Panc1 (cell line): ENCODE results near the gene ISG20L2. TPM values are rescaled to one million over a fixed set of nuclear protein-coding genes. Genes with fewer than 3 reads are reported as not detected.
A peak's percentile ranks its signal among the peaks of the same experiment; 100 is the strongest.

Source experiments
- ATAC-seq: fragments of 200-7000 bp; cut with Tn5 transposase; 2 replicates; pipeline ENCODE4 v1.9.1; 2020; ENCODE audit warnings: mild to moderate bottlenecking, moderate library complexity
- Bru-seq: library from RNA; stranded (reverse); fragments of 400-500 nt; gene quantifications from one replicate; lab custom pipeline; 2021; lab: Mats Ljungman, UMichigan
- BruChase-seq, 2 experiments: library from RNA; stranded (reverse); fragments of 400-500 nt; gene quantifications; one replicate each; lab custom pipeline; 2021; lab: Mats Ljungman, UMichigan
- BruUV-seq: library from RNA; stranded (reverse); fragments of 400-500 nt; replicated peaks from 2 replicates; lab custom pipeline; 2021; lab: Mats Ljungman, UMichigan
- CTCF ChIA-PET: fragments of 300-600 bp; sonication (Branson Sonifier 250); formaldehyde crosslinking; loops from one replicate; lab custom pipeline; 2022; ENCODE audit warnings: antibody characterized with exemption; lab: Charles Lee
- POLR2A ChIA-PET: fragments of 300-600 bp; sonication (Branson Sonifier 250); formaldehyde crosslinking; loops from one replicate; lab custom pipeline; 2022; ENCODE audit warnings: antibody characterized with exemption; lab: Charles Lee
- DNase-seq: peaks from one replicate; pipeline ENCODE4 v3.0.0-alpha.2; 2010; ENCODE audit warnings: low read depth, low spot score
- H3K27ac ChIP-seq: 2 replicates; pipeline ENCODE4 v1.5.1; 2011; ENCODE audit warnings: mild to moderate bottlenecking, low read length, inconsistent platforms
- H3K27me3 ChIP-seq: fragments of 200-500 bp; sonication (Bioruptor generic); 2 replicates; pipeline ENCODE4 v1.6.0; 2014; ENCODE audit warnings: low read length, inconsistent platforms; ENCODE audit not compliant: control insufficient read depth, insufficient read depth
- H3K36me3 ChIP-seq: fragments of 200-500 bp; sonication (Bioruptor generic); 2 replicates; pipeline ENCODE4 v1.5.1; 2014; ENCODE audit warnings: inconsistent platforms, mild to moderate bottlenecking, low read length, moderate library complexity; ENCODE audit not compliant: control insufficient read depth, insufficient read depth
- H3K4me1 ChIP-seq: 2 replicates; pipeline ENCODE4 v1.5.1; 2011; ENCODE audit warnings: inconsistent platforms, mild to moderate bottlenecking, low read length, moderate library complexity; ENCODE audit not compliant: control insufficient read depth, insufficient read depth
- H3K4me3 ChIP-seq, 2 experiments: 2 replicates each; pipeline ENCODE4 v1.5.1; 2011 to 2012; ENCODE audit warnings: low read depth in 2 of 2, low read length in 2 of 2, mild to moderate bottlenecking in 2 of 2, inconsistent platforms in 1 of 2, moderate library complexity in 1 of 2
- H3K9me3 ChIP-seq: fragments of 200-500 bp; sonication (Bioruptor generic); 2 replicates; pipeline ENCODE4 v1.5.1; 2014; ENCODE audit warnings: low read depth, mild to moderate bottlenecking, inconsistent platforms, low read length, moderate library complexity; ENCODE audit not compliant: control insufficient read depth, insufficient read depth
- POLR2AphosphoS5 ChIP-seq: IDR thresholded peaks from 2 replicates; pipeline ENCODE4 v1.6.1; 2012; ENCODE audit warnings: mild to moderate bottlenecking, low read depth, low read length, moderate library complexity
- SIN3A ChIP-seq: IDR thresholded peaks from 2 replicates; pipeline ENCODE4 v1.6.1; 2012; ENCODE audit warnings: low read depth, mild to moderate bottlenecking, low read length, moderate library complexity, borderline replicate concordance; ENCODE audit not compliant: insufficient read depth
- TCF7L2 ChIP-seq: IDR thresholded peaks from 2 replicates; pipeline ENCODE4 v1.6.1; 2011; ENCODE audit warnings: mild to moderate bottlenecking, low read depth, low read length, inconsistent platforms
- in situ Hi-C: cut with HindIII; loops from 2 replicates; pipeline ENCODE4 v1.10.0; 2016; ENCODE audit warnings: low sequenced_read_pairs, low pct_unique_long_range_greater_than_20kb
- intact Hi-C: fragments of 100-400 bp; cut with micrococcal nuclease; formaldehyde crosslinking; loops from one replicate; pipeline ENCODE4 v1.10.0; 2022; ENCODE audit not compliant: unreplicated experiment
- long read RNA-seq: library from polyadenylated mRNA; unstranded; transcript quantifications from one replicate; pipeline ENCODE4 v2.0.0, GENCODE V29; 2021; ENCODE audit not compliant: unreplicated experiment
- polyA plus RNA-seq: library from polyadenylated mRNA; unstranded; fragments of >200 nt; gene quantifications from one replicate; pipeline ENCODE4 v1.2.1, GENCODE V29; 2012; ENCODE audit warnings: missing spikeins; ENCODE audit not compliant: insufficient read length
- total RNA-seq: library from RNA; stranded (reverse); gene quantifications from one replicate; pipeline ENCODE4 v1.2.1, GENCODE V29; 2021; ENCODE audit not compliant: unreplicated experiment
- TF ChIP-seq, protein P1 (sequence below), 2 experiments: IDR thresholded peaks; 2 replicates each; pipeline ENCODE4 v1.6.1; 2011 to 2012; ENCODE audit warnings: low read depth in 2 of 2, control low read depth in 1 of 2, low read length in 1 of 2, mild to moderate bottlenecking in 1 of 2, moderate library complexity in 1 of 2; ENCODE audit not compliant: insufficient read depth in 1 of 2
- TF ChIP-seq, protein P2 (sequence below): fragments of 450-650 bp; IDR thresholded peaks from 2 replicates; pipeline ENCODE4 v1.5.1; 2017; ENCODE audit warnings: mild to moderate bottlenecking

Gene ISG20L2, protein sequence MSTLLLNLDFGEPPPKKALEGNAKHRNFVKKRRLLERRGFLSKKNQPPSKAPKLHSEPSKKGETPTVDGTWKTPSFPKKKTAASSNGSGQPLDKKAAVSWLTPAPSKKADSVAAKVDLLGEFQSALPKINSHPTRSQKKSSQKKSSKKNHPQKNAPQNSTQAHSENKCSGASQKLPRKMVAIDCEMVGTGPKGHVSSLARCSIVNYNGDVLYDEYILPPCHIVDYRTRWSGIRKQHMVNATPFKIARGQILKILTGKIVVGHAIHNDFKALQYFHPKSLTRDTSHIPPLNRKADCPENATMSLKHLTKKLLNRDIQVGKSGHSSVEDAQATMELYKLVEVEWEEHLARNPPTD
- total RNA-seq (40.6 TPM), Bru-seq, nascent RNA (percentile 91 among the genes with signal in this experiment), BruChase-seq, experiment 1, labeled RNA remaining after a 2-hour chase (percentile 97 among the genes with signal in this experiment), BruChase-seq, experiment 2, labeled RNA remaining after a 6-hour chase (percentile 92 among the genes with signal in this experiment)
- polyA plus RNA-seq: 26.9 TPM
- long read RNA-seq, transcript ISG20L2-202 (4 exons, 2,310 nt): minor isoform, 10 of 71 reads
- long read RNA-seq, transcript ISG20L2-201 (3 exons, 3,303 nt): major isoform, 26 of 71 reads
- long read RNA-seq, partial matches to known transcripts: 8 of 71 reads
- long read RNA-seq, other reads (novel, unspliced or antisense): 25 of 71 reads

DNA sequence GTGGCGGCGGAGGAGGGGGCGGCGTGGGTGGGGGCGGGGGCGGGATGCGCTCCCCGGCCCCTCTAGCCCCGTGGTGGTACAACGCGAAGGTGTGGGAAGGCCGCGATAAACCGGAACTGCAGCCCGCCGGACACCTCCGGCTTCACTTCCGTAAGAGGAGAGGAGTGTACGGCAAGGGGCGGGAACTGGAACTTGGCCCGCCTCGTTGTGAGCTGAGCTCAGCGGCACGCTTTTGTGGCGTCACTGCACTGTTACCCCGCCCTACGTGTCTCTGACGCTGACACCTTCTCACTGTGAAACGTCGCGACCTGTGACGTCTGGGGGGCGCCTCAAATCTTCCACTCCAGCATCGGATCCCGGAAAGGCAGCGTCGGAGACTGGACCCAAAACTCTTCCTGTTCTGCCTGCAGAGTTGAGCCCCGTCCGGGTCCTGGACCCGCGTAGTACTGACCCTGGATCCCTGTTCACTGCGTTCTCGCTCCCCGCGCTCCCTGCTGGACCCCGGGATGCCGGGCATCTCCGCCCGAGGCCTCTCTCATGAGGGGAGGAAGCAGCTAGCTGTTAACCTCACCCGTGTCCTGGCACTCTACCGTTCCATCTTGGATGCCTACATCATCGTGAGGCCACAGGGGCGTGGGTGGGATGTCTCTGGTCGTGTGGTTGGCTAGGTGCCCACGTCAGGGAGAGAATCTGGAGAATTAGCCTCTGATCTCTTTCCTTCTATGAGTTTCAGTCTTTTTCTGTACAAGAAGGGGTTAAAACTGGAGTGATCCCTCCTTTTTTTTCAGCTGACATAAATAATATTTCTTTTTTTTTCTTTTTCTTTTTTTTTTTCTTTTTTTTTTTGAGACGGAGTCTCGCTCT lies at the start of gene ISG20L2:
Gene ISG20L2 (minus strand): TSS at position 168 of the 864 bp plus-strand sequence. CDS start 1,114 bp downstream, outside the sequence.
- peak within 1 kb of the TSS; percentile 97 for H3K27ac ChIP-seq
- ChIA-PET CTCF (interaction anchor here (0.6 to 1.6 kb wide), 5 partner anchors 18 to 131 kb away, joined by 3 to 8 read pairs (median 4); partner anchors contain the start of gene INSRR), POLR2A (interaction anchor here (0.7 to 1.9 kb wide), 8 partner anchors 12 to 156 kb away, joined by 3 to 6 read pairs (median 4); partner anchors contain the start of gene MRPL24)
- no peaks in the 10 kb centered on the region for H3K27me3 ChIP-seq
- H3K36me3 ChIP-seq: peaks cover 5% of the 10 kb centered on the region
- H3K4me1 ChIP-seq: peaks cover 24% of the 10 kb centered on the region
- intact Hi-C loops: no loop called here
- ATAC-seq (peak; percentile 94), DNase-seq (peak; percentile 91)
- no peaks in the 10 kb centered on the region for H3K9me3 ChIP-seq
- in situ Hi-C loops: no loop called here
- TF ChIP-seq TCF7L2 (peak; percentile 64; the same call in 1 of the 2 replicates), POLR2AphosphoS5 (peak; percentile 92), SIN3A (no peak)
- TF ChIP-seq, protein P1, sequence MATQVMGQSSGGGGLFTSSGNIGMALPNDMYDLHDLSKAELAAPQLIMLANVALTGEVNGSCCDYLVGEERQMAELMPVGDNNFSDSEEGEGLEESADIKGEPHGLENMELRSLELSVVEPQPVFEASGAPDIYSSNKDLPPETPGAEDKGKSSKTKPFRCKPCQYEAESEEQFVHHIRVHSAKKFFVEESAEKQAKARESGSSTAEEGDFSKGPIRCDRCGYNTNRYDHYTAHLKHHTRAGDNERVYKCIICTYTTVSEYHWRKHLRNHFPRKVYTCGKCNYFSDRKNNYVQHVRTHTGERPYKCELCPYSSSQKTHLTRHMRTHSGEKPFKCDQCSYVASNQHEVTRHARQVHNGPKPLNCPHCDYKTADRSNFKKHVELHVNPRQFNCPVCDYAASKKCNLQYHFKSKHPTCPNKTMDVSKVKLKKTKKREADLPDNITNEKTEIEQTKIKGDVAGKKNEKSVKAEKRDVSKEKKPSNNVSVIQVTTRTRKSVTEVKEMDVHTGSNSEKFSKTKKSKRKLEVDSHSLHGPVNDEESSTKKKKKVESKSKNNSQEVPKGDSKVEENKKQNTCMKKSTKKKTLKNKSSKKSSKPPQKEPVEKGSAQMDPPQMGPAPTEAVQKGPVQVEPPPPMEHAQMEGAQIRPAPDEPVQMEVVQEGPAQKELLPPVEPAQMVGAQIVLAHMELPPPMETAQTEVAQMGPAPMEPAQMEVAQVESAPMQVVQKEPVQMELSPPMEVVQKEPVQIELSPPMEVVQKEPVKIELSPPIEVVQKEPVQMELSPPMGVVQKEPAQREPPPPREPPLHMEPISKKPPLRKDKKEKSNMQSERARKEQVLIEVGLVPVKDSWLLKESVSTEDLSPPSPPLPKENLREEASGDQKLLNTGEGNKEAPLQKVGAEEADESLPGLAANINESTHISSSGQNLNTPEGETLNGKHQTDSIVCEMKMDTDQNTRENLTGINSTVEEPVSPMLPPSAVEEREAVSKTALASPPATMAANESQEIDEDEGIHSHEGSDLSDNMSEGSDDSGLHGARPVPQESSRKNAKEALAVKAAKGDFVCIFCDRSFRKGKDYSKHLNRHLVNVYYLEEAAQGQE (IDR thresholded peaks at IDR 0.05; ENCODE audit: insufficient read depth in 1 of 2, low read depth in 2 of 2, low read length in 1 of 2): no peak; a peak in 1 of 4 replicates
- H3K4me3 ChIP-seq: peak within 1 kb of the TSS; percentile 87 to 99
- TSS peak; percentile 87 for BruUV-seq

DNA sequence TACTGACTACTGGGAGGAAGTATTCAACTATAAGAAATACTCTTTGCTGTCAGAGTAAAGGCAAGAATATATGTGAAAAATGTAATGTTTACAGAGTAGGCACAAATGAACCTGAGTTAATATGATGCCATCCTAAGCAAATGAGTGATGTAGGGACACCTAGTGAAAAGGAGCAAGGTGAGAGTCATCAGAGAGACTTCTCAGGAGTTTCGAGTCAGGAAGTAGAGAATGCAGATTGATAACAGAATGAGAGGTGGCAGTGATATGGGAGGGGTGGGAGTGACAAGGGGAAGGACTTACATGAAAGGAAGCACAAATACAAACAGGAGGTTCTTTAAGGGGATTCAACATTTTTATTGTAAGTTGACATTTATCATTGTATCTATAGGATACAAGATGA lies 49.0 kb upstream of the ISG20L2 start:
- ATAC-seq: no peak
- Histone ChIP-seq H3K27ac (no peak overlapping the region), H3K27me3 (no peaks in the 10 kb centered on the region), H3K9me3 (no peaks in the 10 kb centered on the region), H3K4me1 (peaks cover 8% of the 10 kb centered on the region; the same call in 1 of the 2 replicates), H3K36me3 (no peaks in the 10 kb centered on the region), H3K4me3 (no peak overlapping the region)
- BruUV-seq: no TSS peak
- no peak for DNase-seq
- TF ChIP-seq TCF7L2 (no peak), POLR2AphosphoS5 (no peak), SIN3A (no peak)
- TF ChIP-seq, protein P1 (IDR thresholded peaks at IDR 0.05; ENCODE audit: insufficient read depth in 1 of 2, low read depth in 2 of 2, low read length in 1 of 2): no peak
- TF ChIP-seq, protein P2, sequence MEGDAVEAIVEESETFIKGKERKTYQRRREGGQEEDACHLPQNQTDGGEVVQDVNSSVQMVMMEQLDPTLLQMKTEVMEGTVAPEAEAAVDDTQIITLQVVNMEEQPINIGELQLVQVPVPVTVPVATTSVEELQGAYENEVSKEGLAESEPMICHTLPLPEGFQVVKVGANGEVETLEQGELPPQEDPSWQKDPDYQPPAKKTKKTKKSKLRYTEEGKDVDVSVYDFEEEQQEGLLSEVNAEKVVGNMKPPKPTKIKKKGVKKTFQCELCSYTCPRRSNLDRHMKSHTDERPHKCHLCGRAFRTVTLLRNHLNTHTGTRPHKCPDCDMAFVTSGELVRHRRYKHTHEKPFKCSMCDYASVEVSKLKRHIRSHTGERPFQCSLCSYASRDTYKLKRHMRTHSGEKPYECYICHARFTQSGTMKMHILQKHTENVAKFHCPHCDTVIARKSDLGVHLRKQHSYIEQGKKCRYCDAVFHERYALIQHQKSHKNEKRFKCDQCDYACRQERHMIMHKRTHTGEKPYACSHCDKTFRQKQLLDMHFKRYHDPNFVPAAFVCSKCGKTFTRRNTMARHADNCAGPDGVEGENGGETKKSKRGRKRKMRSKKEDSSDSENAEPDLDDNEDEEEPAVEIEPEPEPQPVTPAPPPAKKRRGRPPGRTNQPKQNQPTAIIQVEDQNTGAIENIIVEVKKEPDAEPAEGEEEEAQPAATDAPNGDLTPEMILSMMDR: no peak
- in situ Hi-C loops: no loop called here
- POLR2A ChIA-PET: no interaction called here
- intact Hi-C loops: no loop called here
- CTCF ChIA-PET: no interaction called here
